ENCODE results near the gene TOMM40L.
A peak's percentile ranks its signal among the peaks of the same experiment; 100 is the strongest.

The TOMM40L gene

GRCh38 chr1:161225534-161226319, at the start of gene TOMM40L:
Gene TOMM40L (plus strand): TSS chr1:161226060. CDS start chr1:161226490, 430 bp downstream.
- TF ChIP-seq JUND (IDR thresholded peaks at IDR 0.05; ENCODE audit: low read depth), result no peak
- peak; percentile 91 to 100 for DNase-seq (ENCODE audit: low read depth in 1 of 2, low spot score in 1 of 2)
- in situ Hi-C loops (cut with HindIII; ENCODE audit: low pct_unique_long_range_greater_than_20kb, low sequenced_read_pairs), result no loop called here

- in situ Hi-C loops (cut with HindIII; ENCODE audit: low pct_unique_long_range_greater_than_20kb, low sequenced_read_pairs), result no loop called here
- TF ChIP-seq JUND (IDR thresholded peaks at IDR 0.05; ENCODE audit: low read depth), result no peak
- no peak for DNase-seq (ENCODE audit: low read depth in 1 of 2, low spot score in 1 of 2)
Observed at GRCh38 chr1:161176468-161177111, 49.3 kb upstream of the TOMM40L start.

GRCh38 chr1:161177112-161177935, 48.5 kb upstream of the TOMM40L start, which contains the start of gene B4GALT3:
Gene B4GALT3 (minus strand): TSS chr1:161177507. CDS start chr1:161176060, 1,447 bp downstream.
- peak; percentile 83 to 90 for DNase-seq (ENCODE audit: low read depth in 1 of 2, low spot score in 1 of 2)
- no peak for TF ChIP-seq JUND (IDR thresholded peaks at IDR 0.05; ENCODE audit: low read depth)
- in situ Hi-C loops (cut with HindIII; ENCODE audit: low pct_unique_long_range_greater_than_20kb, low sequenced_read_pairs), result no loop called here

GRCh38 chr1:161177936-161178244, 48.0 kb upstream of the TOMM40L start:
- TF ChIP-seq JUND (IDR thresholded peaks at IDR 0.05; ENCODE audit: low read depth), result no peak
- in situ Hi-C loops (cut with HindIII; ENCODE audit: low pct_unique_long_range_greater_than_20kb, low sequenced_read_pairs), result no loop called here
- DNase-seq (ENCODE audit: low read depth in 1 of 2, low spot score in 1 of 2), result no peak

GRCh38 chr1:161179698-161180097, 46.2 kb upstream of the TOMM40L start:
- TF ChIP-seq JUND (IDR thresholded peaks at IDR 0.05; ENCODE audit: low read depth), result no peak
- in situ Hi-C loops (cut with HindIII; ENCODE audit: low pct_unique_long_range_greater_than_20kb, low sequenced_read_pairs), result no loop called here
- peak in 1 of 2 experiments; percentile 72 for DNase-seq (ENCODE audit: low read depth in 1 of 2, low spot score in 1 of 2)

GRCh38 chr1:161180639-161181038, 45.2 kb upstream of the TOMM40L start:
- DNase-seq (ENCODE audit: low read depth in 1 of 2, low spot score in 1 of 2), result peak in 1 of 2 experiments; percentile 56
- no peak for TF ChIP-seq JUND (IDR thresholded peaks at IDR 0.05; ENCODE audit: low read depth)
- in situ Hi-C loops (cut with HindIII; ENCODE audit: low pct_unique_long_range_greater_than_20kb, low sequenced_read_pairs), result no loop called here

- DNase-seq (ENCODE audit: low read depth in 1 of 2, low spot score in 1 of 2), result no peak
- in situ Hi-C loops (cut with HindIII; ENCODE audit: low pct_unique_long_range_greater_than_20kb, low sequenced_read_pairs), result no loop called here
Observed at GRCh38 chr1:161182214-161182613, 43.6 kb upstream of the TOMM40L start.

GRCh38 chr1:161185282-161185682, 40.6 kb upstream of the TOMM40L start:
- DNase-seq (ENCODE audit: low read depth in 1 of 2, low spot score in 1 of 2), result peak in 1 of 2 experiments; percentile 63
- no peak for TF ChIP-seq JUND (IDR thresholded peaks at IDR 0.05; ENCODE audit: low read depth)

More at GRCh38 chr1:161182214-161182613, 43.6 kb upstream of the TOMM40L start:
- TF ChIP-seq JUND (IDR thresholded peaks at IDR 0.05; ENCODE audit: low read depth), result no peak

GRCh38 chr1:161185732-161186311, 40.0 kb upstream of the TOMM40L start:
- no peak for TF ChIP-seq JUND (IDR thresholded peaks at IDR 0.05; ENCODE audit: low read depth)
- no peak for DNase-seq (ENCODE audit: low read depth in 1 of 2, low spot score in 1 of 2)
- in situ Hi-C loops (cut with HindIII; ENCODE audit: low pct_unique_long_range_greater_than_20kb, low sequenced_read_pairs), result no loop called here

More at GRCh38 chr1:161185282-161185682, 40.6 kb upstream of the TOMM40L start:
- in situ Hi-C loops (cut with HindIII; ENCODE audit: low pct_unique_long_range_greater_than_20kb, low sequenced_read_pairs), result no loop called here

- no peak for TF ChIP-seq JUND (IDR thresholded peaks at IDR 0.05; ENCODE audit: low read depth)
- in situ Hi-C loops (cut with HindIII; ENCODE audit: low pct_unique_long_range_greater_than_20kb, low sequenced_read_pairs), result no loop called here
- no peak for DNase-seq (ENCODE audit: low read depth in 1 of 2, low spot score in 1 of 2)
Observed at GRCh38 chr1:161187311-161187710, 38.5 kb upstream of the TOMM40L start.

- in situ Hi-C loops (cut with HindIII; ENCODE audit: low pct_unique_long_range_greater_than_20kb, low sequenced_read_pairs), result no loop called here
- DNase-seq (ENCODE audit: low read depth in 1 of 2, low spot score in 1 of 2), result no peak
- no peak for TF ChIP-seq JUND (IDR thresholded peaks at IDR 0.05; ENCODE audit: low read depth)
Observed at GRCh38 chr1:161188381-161188780, 37.5 kb upstream of the TOMM40L start.

GRCh38 chr1:161189036-161189435, 36.8 kb upstream of the TOMM40L start:
- no peak for DNase-seq (ENCODE audit: low read depth in 1 of 2, low spot score in 1 of 2)
- TF ChIP-seq JUND (IDR thresholded peaks at IDR 0.05; ENCODE audit: low read depth), result no peak
- in situ Hi-C loops (cut with HindIII; ENCODE audit: low pct_unique_long_range_greater_than_20kb, low sequenced_read_pairs), result no loop called here

Data from T47D (cell line).